ENCODE results near the gene PLEKHA6. TPM values are rescaled to one million over a fixed set of nuclear protein-coding genes. Genes with fewer than 3 reads are reported as not detected.

Gene PLEKHA6
- total and polyA plus RNA-seq, 2 experiments from 2014 or later: 2.8 to 6.2 TPM

DNA sequence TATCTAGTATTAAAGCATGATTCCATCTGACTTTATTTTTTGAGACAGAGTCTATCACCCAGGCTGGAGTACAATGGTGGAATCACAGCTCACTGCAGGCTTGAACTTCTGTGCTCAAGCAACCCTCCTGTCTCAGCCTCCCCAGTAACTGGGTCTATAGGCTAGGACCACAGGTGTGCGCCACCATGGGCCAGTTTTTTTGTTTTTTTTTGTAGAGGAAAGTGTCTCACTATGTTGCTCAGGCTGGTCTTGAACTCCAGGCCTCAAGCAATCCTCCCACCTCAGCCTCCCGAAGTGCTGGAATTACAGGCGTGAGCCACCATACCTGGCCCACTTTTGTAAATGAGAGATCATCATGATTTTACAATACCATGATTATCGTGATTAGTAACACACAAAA, 42.7 kb upstream of the PLEKHA6 start (continued):
- TF ChIP-seq CTCF (conservative IDR thresholded peaks at IDR 0.05; ENCODE audit: low read depth in 2 of 2) (no peak), ZNF114 (CRISPR knock-in tag; IDR thresholded peaks at IDR 0.05) (no peak), STAT1 (IDR thresholded peaks at IDR 0.05; ENCODE audit: unreplicated experiment) (no peak), NANOG (IDR thresholded peaks at IDR 0.05; ENCODE audit: borderline replicate concordance) (no peak), JUNB (IDR thresholded peaks at IDR 0.05; ENCODE audit: unreplicated experiment) (no peak)
- TF ChIP-seq, protein P1, sequence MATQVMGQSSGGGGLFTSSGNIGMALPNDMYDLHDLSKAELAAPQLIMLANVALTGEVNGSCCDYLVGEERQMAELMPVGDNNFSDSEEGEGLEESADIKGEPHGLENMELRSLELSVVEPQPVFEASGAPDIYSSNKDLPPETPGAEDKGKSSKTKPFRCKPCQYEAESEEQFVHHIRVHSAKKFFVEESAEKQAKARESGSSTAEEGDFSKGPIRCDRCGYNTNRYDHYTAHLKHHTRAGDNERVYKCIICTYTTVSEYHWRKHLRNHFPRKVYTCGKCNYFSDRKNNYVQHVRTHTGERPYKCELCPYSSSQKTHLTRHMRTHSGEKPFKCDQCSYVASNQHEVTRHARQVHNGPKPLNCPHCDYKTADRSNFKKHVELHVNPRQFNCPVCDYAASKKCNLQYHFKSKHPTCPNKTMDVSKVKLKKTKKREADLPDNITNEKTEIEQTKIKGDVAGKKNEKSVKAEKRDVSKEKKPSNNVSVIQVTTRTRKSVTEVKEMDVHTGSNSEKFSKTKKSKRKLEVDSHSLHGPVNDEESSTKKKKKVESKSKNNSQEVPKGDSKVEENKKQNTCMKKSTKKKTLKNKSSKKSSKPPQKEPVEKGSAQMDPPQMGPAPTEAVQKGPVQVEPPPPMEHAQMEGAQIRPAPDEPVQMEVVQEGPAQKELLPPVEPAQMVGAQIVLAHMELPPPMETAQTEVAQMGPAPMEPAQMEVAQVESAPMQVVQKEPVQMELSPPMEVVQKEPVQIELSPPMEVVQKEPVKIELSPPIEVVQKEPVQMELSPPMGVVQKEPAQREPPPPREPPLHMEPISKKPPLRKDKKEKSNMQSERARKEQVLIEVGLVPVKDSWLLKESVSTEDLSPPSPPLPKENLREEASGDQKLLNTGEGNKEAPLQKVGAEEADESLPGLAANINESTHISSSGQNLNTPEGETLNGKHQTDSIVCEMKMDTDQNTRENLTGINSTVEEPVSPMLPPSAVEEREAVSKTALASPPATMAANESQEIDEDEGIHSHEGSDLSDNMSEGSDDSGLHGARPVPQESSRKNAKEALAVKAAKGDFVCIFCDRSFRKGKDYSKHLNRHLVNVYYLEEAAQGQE (IDR thresholded peaks at IDR 0.05; ENCODE audit: unreplicated experiment): no peak

DNA sequence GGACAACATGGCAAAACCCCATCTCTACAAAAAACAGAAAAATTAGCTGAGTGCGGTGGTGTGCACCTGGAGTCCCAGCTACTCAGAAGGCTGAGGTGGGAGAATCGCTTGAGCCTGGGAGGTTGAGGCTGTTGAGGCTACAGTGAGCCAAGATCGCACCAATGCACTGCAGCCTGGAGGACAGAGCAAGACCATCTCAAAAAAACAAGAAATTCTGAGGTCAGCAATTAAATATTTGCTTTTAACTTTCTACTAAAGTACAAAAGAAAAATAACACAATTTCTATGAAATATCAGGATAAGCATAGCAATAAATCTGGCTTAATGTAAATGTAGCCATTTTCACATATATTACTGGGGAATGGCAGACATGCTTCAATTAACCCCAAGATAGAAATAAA, 42.0 kb upstream of the PLEKHA6 start:
- Histone ChIP-seq H4K20me1 (replicated peaks; ENCODE audit: insufficient read depth) (peaks cover 33% of the 10 kb centered on the region), H3K4me1 (ENCODE audit: insufficient read depth) (peaks cover 4% of the 10 kb centered on the region), H3K4me3 (no peak overlapping the region), H3K9me2 (ENCODE audit: insufficient read depth) (no peaks in the 10 kb centered on the region), H3K27me3 (ENCODE audit: insufficient read depth) (no peaks in the 10 kb centered on the region), H3K4me2 (no peak overlapping the region), H2AFZ (no peak overlapping the region), H3K36me3 (ENCODE audit: insufficient read depth) (peaks cover 24% of the 10 kb centered on the region), H3K27ac (ENCODE audit: low read depth) (no peak overlapping the region), H3K79me2 (replicated peaks; ENCODE audit: insufficient read depth) (peaks cover 35% of the 10 kb centered on the region), H3F3A (replicated peaks; ENCODE audit: low read depth) (0 out of 2 replicates have a peak, but pooled peaks cover 6% of the 10 kb centered on the region)
- H3K27ac Mint-ChIP-seq: no peak overlapping the region
- H3K36me3 Mint-ChIP-seq (ENCODE audit: low read depth): peaks cover 50% of the 10 kb centered on the region; the same call in 2 of the 3 replicates
- no peaks in the 10 kb centered on the region; the same call in 1 of the 3 replicates for H3K4me1 Mint-ChIP-seq
- ATAC-seq (no peak), DNase-seq (ENCODE audit: low spot score) (no peak)
- H3K27me3 Mint-ChIP-seq (ENCODE audit: insufficient read depth, low read depth, poor library complexity): peaks cover 8% of the 10 kb centered on the region
- H3K4me3 Mint-ChIP-seq: no peak overlapping the region
- H3K9me3 Mint-ChIP-seq: no peaks in the 10 kb centered on the region
- TF ChIP-seq EZH2phosphoT487 (IDR thresholded peaks at IDR 0.05; ENCODE audit: unreplicated experiment) (no peak), ZNF331 (CRISPR knock-in tag; IDR thresholded peaks at IDR 0.05; ENCODE audit: low read depth) (no peak), NANOG (IDR thresholded peaks at IDR 0.05; ENCODE audit: borderline replicate concordance) (no peak), ZNF462 (CRISPR knock-in tag; IDR thresholded peaks at IDR 0.05) (no peak), CTCF (conservative IDR thresholded peaks at IDR 0.05; ENCODE audit: low read depth in 2 of 2) (no peak), EZH2 (IDR thresholded peaks at IDR 0.05; ENCODE audit: low read depth, unreplicated experiment) (no peak), CREB1 (CRISPR knock-in tag; IDR thresholded peaks at IDR 0.05; ENCODE audit: low read depth) (no peak)

All from GM23338 (cell line).